ENCODE data around the gene SIRT5. TPM values are rescaled to one million over a fixed set of nuclear protein-coding genes. Genes with fewer than 3 reads are reported as not detected.

The SIRT5 gene
- 6.8 and 11.1 TPM in 2 replicates for total RNA-seq

DNA sequence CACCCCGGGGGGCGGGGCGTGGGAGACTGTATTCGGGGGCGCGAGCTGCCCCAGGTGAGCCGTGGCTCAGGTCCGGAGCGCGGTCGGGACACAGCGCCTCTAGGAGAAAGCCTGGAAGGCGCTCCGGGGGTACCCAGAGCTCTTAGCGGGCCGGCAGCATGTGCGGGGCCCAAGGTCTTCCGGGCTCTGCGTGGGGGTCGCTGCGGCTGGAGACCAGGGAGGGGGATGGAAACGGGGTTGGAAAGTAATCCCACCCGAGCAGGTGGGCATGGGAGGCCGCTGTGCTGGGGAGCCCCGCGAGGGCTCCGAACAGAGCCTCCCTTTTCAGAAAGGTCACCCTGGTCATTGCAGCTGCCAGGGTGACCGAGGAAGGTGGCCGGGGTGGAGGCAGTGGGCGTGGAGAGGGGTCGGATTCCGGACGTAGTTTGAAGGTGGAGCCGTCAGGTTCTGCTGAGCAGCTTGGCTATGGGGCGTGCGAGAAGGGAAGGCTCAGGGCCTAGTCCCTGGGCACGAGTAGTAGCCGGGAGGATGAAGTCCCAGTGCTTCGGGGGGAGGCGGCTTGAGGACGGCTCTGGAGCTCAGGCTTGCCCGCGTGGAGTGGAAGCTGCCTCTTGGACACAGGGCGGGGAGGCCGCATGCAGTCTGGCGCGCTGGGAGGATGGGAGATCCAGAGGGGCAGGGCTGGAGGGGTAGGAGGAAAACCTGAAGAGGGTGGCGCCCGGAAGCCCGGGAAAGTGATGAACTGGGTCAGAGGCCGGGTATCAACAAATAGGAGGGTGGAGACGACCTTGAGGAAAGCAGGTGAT is at the start of gene SIRT5:
SIRT5 (plus strand) TSS at position 31 of the 806 bp plus-strand sequence. CDS start 9,510 bp downstream, outside the sequence.

DNA sequence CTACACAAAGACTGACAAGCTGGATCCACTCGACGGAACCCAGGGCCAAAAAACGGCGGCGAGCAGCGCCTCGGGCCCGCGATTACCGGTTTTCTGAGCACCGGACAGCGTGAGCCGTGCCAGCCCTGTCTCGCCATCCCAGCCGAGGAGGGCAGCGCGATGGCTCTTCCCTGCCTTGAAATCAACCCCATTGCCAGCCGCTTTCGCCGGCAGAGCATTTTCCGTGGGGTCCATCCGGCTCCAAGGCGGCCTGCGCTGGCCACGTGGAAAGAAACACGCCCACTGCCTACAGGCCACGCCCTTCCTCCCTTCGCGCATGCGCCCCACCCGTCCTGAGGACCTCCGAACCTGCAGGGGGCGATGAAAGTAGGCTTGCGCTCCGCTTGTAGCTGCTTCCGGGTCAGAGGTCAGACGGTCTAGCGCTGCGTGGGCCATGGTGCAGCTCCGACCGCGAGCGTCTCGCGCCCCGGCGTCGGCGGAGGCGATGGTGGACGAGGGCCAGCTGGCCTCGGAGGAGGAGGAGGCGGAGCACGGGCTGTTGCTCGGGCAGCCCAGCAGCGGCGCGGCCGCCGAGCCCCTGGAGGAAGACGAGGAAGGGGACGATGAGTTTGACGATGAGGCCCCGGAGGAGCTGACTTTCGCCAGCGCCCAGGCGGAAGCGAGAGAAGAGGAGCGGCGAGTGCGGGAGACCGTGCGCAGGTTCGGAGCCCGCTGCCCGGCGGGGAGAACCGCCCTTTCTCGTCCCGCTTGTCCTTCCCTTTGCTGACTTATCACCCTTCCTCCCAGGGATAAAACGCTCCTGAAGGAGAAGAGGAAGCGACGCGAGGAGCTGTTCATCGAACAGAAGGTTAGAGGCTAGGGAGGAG is 40.8 kb downstream of the SIRT5 start, which contains the start of gene NOL7:
NOL7 (plus strand) TSS at position 410 of the 866 bp plus-strand sequence; CDS start at position 434, 24 bp downstream.

Other genes starting within 250 kb of the SIRT5 start
- 30.5 TPM in 2 replicates for gene TBC1D7, start 246.1 kb upstream of the SIRT5 start, total RNA-seq
- 34.4 and 83.9 TPM in 2 replicates for gene GFOD1, start 87.0 kb upstream of the SIRT5 start, total RNA-seq
- 84.5 and 101 TPM in 2 replicates for gene NOL7, start 40.7 kb downstream of the SIRT5 start, total RNA-seq
- gene RANBP9, start 137.2 kb downstream of the SIRT5 start, total RNA-seq = 18.5 and 22.3 TPM in 2 replicates
- 6.4 and 6.5 TPM in 2 replicates for gene MCUR1, start 240.0 kb downstream of the SIRT5 start, total RNA-seq